ENCODE data around the gene MYLIP. TPM values are rescaled to one million over a fixed set of nuclear protein-coding genes. Genes with fewer than 3 reads are reported as not detected.
A peak's percentile ranks its signal among the peaks of the same experiment; 100 is the strongest.

The MYLIP gene
- total and polyA plus RNA-seq, 10 donors: 12.5 to 66.8 (median 42.6) TPM

DNA sequence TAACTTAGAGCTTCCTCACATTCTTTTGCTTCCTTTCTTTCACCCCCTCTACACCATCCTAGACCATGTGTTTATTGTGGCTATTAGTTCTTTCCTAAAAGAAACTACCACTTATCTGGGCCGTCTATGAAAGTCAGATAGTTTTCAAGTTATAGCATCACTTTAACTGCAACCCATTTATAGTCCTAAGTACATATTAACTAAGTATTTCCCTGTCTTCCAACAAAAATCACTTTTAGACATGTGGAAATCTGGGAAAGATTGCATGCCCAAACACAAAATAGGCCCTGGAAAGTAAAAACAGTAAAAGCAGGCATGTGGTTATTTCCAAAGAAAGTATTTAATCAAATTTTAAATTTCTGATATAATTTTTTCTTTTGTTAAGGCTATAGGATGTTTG is 5.5 kb downstream of the MYLIP start:
- intact Hi-C loops (cut with DNase I; ENCODE audit: low total_unique reads): no loop called here
- no peaks in the 10 kb centered on the region for H3K27me3 ChIP-seq (replicated peaks in 1 of 7)
- H3K27ac ChIP-seq: peak overlapping the region in 3 of 8 donors; percentile 10 to 37 (median 20)
- peaks cover 60 to 100% (median 85%) of the 10 kb centered on the region in 6 donors for H3K4me1 ChIP-seq
- no peaks in the 10 kb centered on the region for H3K9me3 ChIP-seq
- H3K4me3 ChIP-seq: peak overlapping the region in 1 of 8 donors; percentile 97
- no peak for DNase-seq
- WGBS, 5 donors: 29 to 43% (median 31%) methylated on average over 1 of the region's 1 CpG
- peaks cover 0 to 56% (median 5%) of the 10 kb centered on the region in 6 donors for H3K36me3 ChIP-seq
- TF ChIP-seq, protein P1, sequence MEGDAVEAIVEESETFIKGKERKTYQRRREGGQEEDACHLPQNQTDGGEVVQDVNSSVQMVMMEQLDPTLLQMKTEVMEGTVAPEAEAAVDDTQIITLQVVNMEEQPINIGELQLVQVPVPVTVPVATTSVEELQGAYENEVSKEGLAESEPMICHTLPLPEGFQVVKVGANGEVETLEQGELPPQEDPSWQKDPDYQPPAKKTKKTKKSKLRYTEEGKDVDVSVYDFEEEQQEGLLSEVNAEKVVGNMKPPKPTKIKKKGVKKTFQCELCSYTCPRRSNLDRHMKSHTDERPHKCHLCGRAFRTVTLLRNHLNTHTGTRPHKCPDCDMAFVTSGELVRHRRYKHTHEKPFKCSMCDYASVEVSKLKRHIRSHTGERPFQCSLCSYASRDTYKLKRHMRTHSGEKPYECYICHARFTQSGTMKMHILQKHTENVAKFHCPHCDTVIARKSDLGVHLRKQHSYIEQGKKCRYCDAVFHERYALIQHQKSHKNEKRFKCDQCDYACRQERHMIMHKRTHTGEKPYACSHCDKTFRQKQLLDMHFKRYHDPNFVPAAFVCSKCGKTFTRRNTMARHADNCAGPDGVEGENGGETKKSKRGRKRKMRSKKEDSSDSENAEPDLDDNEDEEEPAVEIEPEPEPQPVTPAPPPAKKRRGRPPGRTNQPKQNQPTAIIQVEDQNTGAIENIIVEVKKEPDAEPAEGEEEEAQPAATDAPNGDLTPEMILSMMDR (IDR thresholded peaks at IDR 0.05 in 8 of 11, conservative IDR thresholded peaks at IDR 0.05 in 3 of 11): no peak
- TF ChIP-seq POLR2A (IDR thresholded peaks at IDR 0.05) (no peak), POLR2AphosphoS5 (IDR thresholded peaks at IDR 0.05) (no peak)

DNA sequence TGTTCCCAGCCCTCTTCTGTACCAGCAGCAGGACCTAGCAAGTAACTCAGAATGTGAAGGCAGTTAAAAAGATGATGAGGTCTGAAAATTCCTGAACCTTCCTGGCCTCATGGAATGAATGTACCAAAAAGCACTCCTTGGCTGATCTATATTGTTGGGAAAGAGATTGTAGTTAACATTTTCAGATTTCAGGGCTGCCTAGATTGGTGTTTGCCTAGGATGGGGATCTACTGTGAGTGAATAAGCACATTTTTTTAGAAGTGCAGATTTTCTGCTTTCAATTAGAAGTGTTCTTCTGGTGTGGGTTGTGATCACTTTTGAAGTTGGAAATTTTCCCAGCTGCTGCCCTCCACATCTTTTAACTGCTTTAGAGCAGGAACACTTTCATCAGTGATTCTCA is 6.2 kb downstream of the MYLIP start:
- no peak for DNase-seq
- intact Hi-C loops (cut with DNase I; ENCODE audit: low total_unique reads): no loop called here
- Histone ChIP-seq H3K4me3 (peak overlapping the region in 1 of 8 donors; percentile 10), H3K36me3 (peaks cover 0 to 62% (median 5%) of the 10 kb centered on the region in 6 donors), H3K9me3 (no peaks in the 10 kb centered on the region), H3K27ac (peak overlapping the region in 4 of 8 donors; percentile 10 to 37 (median 16)), H3K27me3 (replicated peaks in 1 of 7) (no peaks in the 10 kb centered on the region), H3K4me1 (peaks cover 60 to 100% (median 88%) of the 10 kb centered on the region in 6 donors)
- TF ChIP-seq POLR2AphosphoS5 (IDR thresholded peaks at IDR 0.05) (no peak), POLR2A (IDR thresholded peaks at IDR 0.05) (no peak)
- TF ChIP-seq, protein P1 (IDR thresholded peaks at IDR 0.05 in 8 of 11, conservative IDR thresholded peaks at IDR 0.05 in 3 of 11): no peak

DNA sequence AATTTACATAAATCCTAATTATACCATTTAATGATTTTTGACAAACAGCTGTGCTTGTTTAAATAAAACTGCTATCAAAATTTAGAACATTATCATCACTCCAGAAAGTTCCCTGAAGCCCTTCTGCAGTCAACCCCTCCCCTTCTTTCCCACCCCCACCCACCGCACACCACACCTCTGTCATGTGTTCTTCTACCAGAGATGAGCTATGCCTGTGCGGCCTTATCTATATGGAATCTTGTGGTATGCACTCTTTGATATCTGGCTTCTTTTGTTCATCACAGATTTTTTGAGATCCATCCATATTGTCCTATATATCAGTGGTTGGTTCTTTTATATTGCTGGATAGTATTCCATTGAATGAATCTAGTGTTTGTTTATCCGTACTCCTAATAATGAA is 7.2 kb downstream of the MYLIP start:
- intact Hi-C loops (cut with DNase I; ENCODE audit: low total_unique reads): no loop called here
- no peaks in the 10 kb centered on the region for H3K9me3 ChIP-seq
- no peak for DNase-seq
- 74 to 85% (median 77%) methylated on average over 3 of the region's 3 CpGs for whole genome bisulfite sequencing, 5 donors
- no peaks in the 10 kb centered on the region for H3K27me3 ChIP-seq (replicated peaks in 1 of 7)
- H3K27ac ChIP-seq: peak overlapping the region in 1 of 8 donors; percentile 12
- peaks cover 0 to 73% (median 5%) of the 10 kb centered on the region in 6 donors for H3K36me3 ChIP-seq
- peak overlapping the region in 3 of 8 donors; percentile 4 to 18 (median 4) for H3K4me3 ChIP-seq
- TF ChIP-seq, protein P1 (IDR thresholded peaks at IDR 0.05 in 8 of 11, conservative IDR thresholded peaks at IDR 0.05 in 3 of 11): no peak
- TF ChIP-seq POLR2A (IDR thresholded peaks at IDR 0.05) (no peak), POLR2AphosphoS5 (IDR thresholded peaks at IDR 0.05) (no peak)
- peaks cover 59 to 100% (median 84%) of the 10 kb centered on the region in 6 donors for H3K4me1 ChIP-seq

DNA sequence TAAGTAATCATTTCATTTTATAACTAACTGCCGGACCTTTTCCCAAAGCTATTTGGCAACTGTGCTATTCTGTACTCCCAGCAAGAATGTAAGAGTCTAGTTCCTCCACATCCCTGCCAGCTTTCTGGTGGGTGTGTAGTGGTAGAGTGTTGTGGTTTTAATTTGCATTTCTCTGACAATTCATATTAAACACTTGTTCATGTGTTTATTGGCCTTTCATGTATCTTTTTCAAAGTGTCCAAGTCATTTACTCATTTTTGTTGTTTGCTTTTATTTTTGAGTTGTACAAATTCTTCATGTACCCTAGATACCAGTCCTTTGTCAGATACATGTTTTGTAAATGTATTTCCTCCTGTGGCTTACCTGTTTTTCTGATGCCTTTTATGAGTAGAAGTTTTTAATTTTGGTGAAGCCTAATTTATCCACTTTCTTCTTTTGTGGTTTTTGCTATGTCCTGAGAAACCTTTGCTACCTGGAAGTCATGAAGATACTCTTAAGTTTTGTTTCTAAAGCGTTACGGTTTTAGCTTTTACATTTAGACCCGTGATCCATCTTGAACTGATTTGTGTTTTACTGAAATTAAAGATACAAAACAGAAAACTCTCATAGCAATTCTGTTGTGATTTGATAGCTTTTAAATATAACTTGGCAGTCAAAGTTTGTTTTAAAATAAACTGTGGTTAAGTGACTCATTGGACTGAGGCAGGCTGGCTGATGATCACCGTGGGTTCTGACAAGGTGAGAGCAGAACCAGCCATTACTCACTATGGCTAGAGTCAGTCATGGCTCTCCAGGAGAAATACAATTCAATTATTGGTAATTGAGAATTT is 8.0 kb downstream of the MYLIP start:
- no peaks in the 10 kb centered on the region for H3K9me3 ChIP-seq
- peaks cover 0 to 73% (median 9%) of the 10 kb centered on the region in 6 donors for H3K36me3 ChIP-seq
- H3K27me3 ChIP-seq (replicated peaks in 1 of 7): no peaks in the 10 kb centered on the region
- WGBS, 5 donors: 57 to 63% (median 59%) methylated on average over 5 of the region's 5 CpGs
- H3K4me1 ChIP-seq: peaks cover 52 to 98% (median 76%) of the 10 kb centered on the region in 6 donors
- H3K27ac ChIP-seq: peak overlapping the region in 2 of 8 donors; percentile 14 to 26
- DNase-seq: no peak
- peak overlapping the region in 3 of 8 donors; percentile 4 to 18 (median 4) for H3K4me3 ChIP-seq
- intact Hi-C loops (cut with DNase I; ENCODE audit: low total_unique reads): no loop called here
- TF ChIP-seq POLR2A (IDR thresholded peaks at IDR 0.05): no peak
- TF ChIP-seq, protein P1 (IDR thresholded peaks at IDR 0.05 in 8 of 11, conservative IDR thresholded peaks at IDR 0.05 in 3 of 11): no peak
- TF ChIP-seq POLR2AphosphoS5 (IDR thresholded peaks at IDR 0.05): no peak
